Smooth muscle cell (in vitro differentiated cells): ENCODE data around the gene SNAI3. TPM values are rescaled to one million over a fixed set of nuclear protein-coding genes. Genes with fewer than 3 reads are reported as not detected.
A peak's percentile ranks its signal among the peaks of the same experiment; 100 is the strongest.

Experiments used
- DNase-seq: peaks from one replicate; lab custom pipeline; 2025; ENCODE audit not compliant: unreplicated experiment; lab: John Stamatoyannopoulos, UW
- H2AFZ ChIP-seq: fragments of 200-600 bp; sonication (generic); 2 replicates; pipeline ENCODE4 v1.6.0; 2016; ENCODE audit warnings: antibody characterized with exemption, low read depth, mild to moderate bottlenecking
- H3F3A ChIP-seq: fragments of 200-600 bp; sonication (generic); 2 replicates; pipeline ENCODE4 v1.6.0; 2017; ENCODE audit warnings: antibody characterized with exemption, low read depth
- H3K27ac ChIP-seq: fragments of 200-600 bp; sonication (generic); 2 replicates; pipeline ENCODE4 v1.5.1; 2016; ENCODE audit warnings: low read depth, mild to moderate bottlenecking
- H3K27me3 ChIP-seq: fragments of 200-600 bp; sonication (generic); 2 replicates; pipeline ENCODE4 v1.6.1; 2016; ENCODE audit warnings: low read depth, mild to moderate bottlenecking
- H3K36me3 ChIP-seq: fragments of 200-600 bp; sonication (generic); 2 replicates; pipeline ENCODE4 v1.5.1; 2016; ENCODE audit warnings: low read depth
- H3K4me1 ChIP-seq: fragments of 200-600 bp; sonication (generic); 2 replicates; pipeline ENCODE4 v1.5.1; 2016; ENCODE audit warnings: low read depth
- H3K4me2 ChIP-seq: fragments of 200-600 bp; sonication (generic); 2 replicates; pipeline ENCODE4 v1.6.0; 2016; ENCODE audit warnings: mild to moderate bottlenecking
- H3K4me3 ChIP-seq: fragments of 200-600 bp; sonication (generic); 2 replicates; pipeline ENCODE4 v1.5.1; 2016; ENCODE audit warnings: mild to moderate bottlenecking
- H3K79me2 ChIP-seq: fragments of 200-600 bp; sonication (generic); 2 replicates; pipeline ENCODE4 v1.6.0; 2016; ENCODE audit warnings: low read depth, mild to moderate bottlenecking
- H3K9ac ChIP-seq: fragments of 200-600 bp; sonication (generic); 2 replicates; pipeline ENCODE4 v1.6.0; 2016; ENCODE audit warnings: low read depth
- H3K9me3 ChIP-seq: fragments of 200-600 bp; sonication (generic); replicated peaks from 2 replicates; pipeline ENCODE4 v1.5.1; 2016; ENCODE audit warnings: low read depth
- H4K20me1 ChIP-seq: fragments of 200-600 bp; sonication (generic); 2 replicates; pipeline ENCODE4 v1.6.0; 2016; ENCODE audit warnings: low read depth
- CTCF ChIP-seq: fragments of 200-600 bp; sonication (generic); IDR thresholded peaks from 2 replicates; pipeline ENCODE4 v1.5.1; 2017; ENCODE audit warnings: borderline replicate concordance, mild to moderate bottlenecking, antibody characterized with exemption; ENCODE audit not compliant: insufficient read depth, poor library complexity, severe bottlenecking
- WGBS: methylation state at CpG from one replicate; pipeline ENCODE4 v1.1.7; 2016; ENCODE audit warnings: low lambda C conversion rate; 5-methylcytosine and 5-hydroxymethylcytosine counted together
- polyA plus RNA-seq: library from polyadenylated mRNA; unstranded; fragments of >200 nt; fragmentation: Nextera tagmentation; extraction: Ambion mirVana; gene quantifications from 2 replicates; pipeline ENCODE4 v1.2.1, GENCODE V29; 2016
- total RNA-seq: library from RNA; depleted of rRNA; stranded (reverse); fragments of >200 nt; gene quantifications from 2 replicates; pipeline ENCODE4 v1.2.3, GENCODE V29; 2014

SNAI3 gene
- total and polyA plus RNA-seq, 2 experiments from 2014 or later = 0.22 to 1.4 TPM

GRCh38 chr16:88651276-88651988 lies 34.9 kb downstream of the SNAI3 start:
- 53% methylated on average over 24 of the region's 24 CpGs for WGBS
- no peaks in the 10 kb centered on the region for H3K79me2 ChIP-seq
- H3K4me1 ChIP-seq = peaks cover 5% of the 10 kb centered on the region
- no peak overlapping the region for H2AFZ ChIP-seq
- no peaks in the 10 kb centered on the region for H3K27me3 ChIP-seq
- H3K36me3 ChIP-seq = no peaks in the 10 kb centered on the region
- H3K27ac ChIP-seq = peak overlapping the region; percentile 9
- peak overlapping the region; percentile 92 for H3K4me3 ChIP-seq
- peaks cover 34% of the 10 kb centered on the region for H4K20me1 ChIP-seq
- H3K9ac ChIP-seq = peak overlapping the region; percentile 75
- TF ChIP-seq CTCF = no peak
- peak overlapping the region; percentile 99 for H3K4me2 ChIP-seq
- no peaks in the 10 kb centered on the region for H3F3A ChIP-seq
- no peak for DNase-seq
- H3K9me3 ChIP-seq = no peaks in the 10 kb centered on the region

- H3K4me1 ChIP-seq = peaks cover 5% of the 10 kb centered on the region
- no peak within 1 kb of the TSS for H2AFZ ChIP-seq
- H3K79me2 ChIP-seq = no peaks in the 10 kb centered on the region
- WGBS = 0% methylated on average over 19 of the region's 41 CpGs
- TF ChIP-seq CTCF = no peak
- peak within 1 kb of the TSS; percentile 92 for H3K4me3 ChIP-seq
- no peaks in the 10 kb centered on the region for H3K27me3 ChIP-seq
- H3F3A ChIP-seq = no peaks in the 10 kb centered on the region
- H3K36me3 ChIP-seq = no peaks in the 10 kb centered on the region
- H3K9ac ChIP-seq = peak within 1 kb of the TSS; percentile 75
- DNase-seq = peak; percentile 55
- H3K4me2 ChIP-seq = peak within 1 kb of the TSS; percentile 99
- peaks cover 29% of the 10 kb centered on the region for H4K20me1 ChIP-seq
- peak within 1 kb of the TSS; percentile 9 for H3K27ac ChIP-seq
- no peaks in the 10 kb centered on the region for H3K9me3 ChIP-seq
Measured at GRCh38 chr16:88650749-88651275, 35.5 kb downstream of the SNAI3 start, which contains the start of gene CYBA. Gene CYBA, minus strand, starts transcription at chr16:88651053. Its CDS starts 40 bp downstream, at chr16:88651013.

- Histone ChIP-seq H3K27ac (no peak overlapping the region), H2AFZ (no peak overlapping the region), H4K20me1 (peaks cover 35% of the 10 kb centered on the region), H3K4me2 (peak overlapping the region; percentile 99), H3K9me3 (no peaks in the 10 kb centered on the region), H3K4me3 (peak overlapping the region; percentile 92), H3K9ac (peak overlapping the region; percentile 75), H3K27me3 (no peaks in the 10 kb centered on the region), H3F3A (no peaks in the 10 kb centered on the region), H3K4me1 (peaks cover 5% of the 10 kb centered on the region), H3K36me3 (no peaks in the 10 kb centered on the region), H3K79me2 (no peaks in the 10 kb centered on the region)
- WGBS = 19% methylated on average over 26 of the region's 37 CpGs
- peak; percentile 36 for DNase-seq
- TF ChIP-seq CTCF = no peak
Measured at GRCh38 chr16:88649924-88650748, 36.2 kb downstream of the SNAI3 start.
